ENCODE measurements around the gene TMCC2.
A peak's percentile ranks its signal among the peaks of the same experiment; 100 is the strongest.
"Not testable (repeated sequence)": the region's sequence is repeated elsewhere in the genome, so short reads cannot be mapped to it uniquely, and the experiment has no call there.

TMCC2 gene

DNA sequence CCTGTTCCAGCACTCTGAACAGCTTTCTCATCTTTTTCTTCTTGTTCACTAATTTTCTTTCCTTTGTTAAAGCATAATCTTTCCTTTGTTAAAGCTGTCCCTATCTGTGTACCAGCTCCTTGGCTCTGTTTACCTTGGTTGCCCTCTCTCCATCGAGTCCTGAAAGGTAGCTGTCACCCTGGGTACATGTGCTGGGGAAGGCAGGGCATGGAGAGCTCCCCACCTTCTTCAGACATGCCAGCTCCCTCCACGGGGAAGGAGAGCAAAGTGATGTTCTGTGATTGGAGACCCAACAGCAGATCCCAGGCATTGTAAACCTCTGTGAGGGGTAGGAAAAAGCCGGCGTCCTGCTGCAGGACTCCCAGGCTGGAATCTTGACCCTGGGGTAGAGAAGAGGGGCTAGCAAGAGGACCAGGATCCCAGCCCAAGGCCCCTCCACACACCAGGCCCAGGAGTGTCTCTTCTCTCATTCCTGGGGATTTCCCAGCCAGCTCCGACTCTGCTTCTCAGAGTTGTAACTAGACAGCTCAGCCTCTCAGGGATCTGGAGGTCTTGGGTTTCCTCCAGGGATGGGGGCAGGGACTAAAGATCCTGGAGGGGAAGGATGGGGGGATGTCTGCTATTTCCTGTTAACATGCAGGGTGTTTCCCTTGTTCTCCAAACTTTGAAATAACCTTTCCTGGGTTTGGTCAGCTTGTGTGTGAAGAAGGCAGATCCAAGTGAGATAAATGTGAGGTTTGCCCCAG, 34.4 kb downstream of the TMCC2 start:
- DNase-seq, result peak; percentile 80 to 86

DNA sequence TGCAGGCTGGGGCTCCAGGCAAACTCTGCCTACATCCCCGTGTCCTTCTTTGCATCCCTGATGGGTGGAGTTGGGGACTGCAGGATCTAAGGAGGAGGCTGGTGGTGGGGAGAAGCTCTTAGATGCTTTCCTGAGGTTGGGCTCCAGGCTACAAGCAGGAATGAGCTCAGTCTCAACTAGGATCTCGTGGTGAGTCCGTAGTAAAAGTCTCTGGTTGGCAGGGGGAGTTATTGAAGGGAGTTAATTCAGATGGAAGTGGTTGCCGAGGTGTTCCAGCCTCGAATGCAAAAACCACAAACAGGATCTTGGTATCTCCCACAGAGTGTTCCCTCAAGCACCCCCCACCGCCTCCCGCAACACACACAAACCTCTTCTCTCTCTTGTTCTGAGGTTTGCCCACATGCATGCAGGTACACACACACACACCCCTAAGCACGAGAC, 35.0 kb downstream of the TMCC2 start:
- peak; percentile 47 to 60 for DNase-seq

DNA sequence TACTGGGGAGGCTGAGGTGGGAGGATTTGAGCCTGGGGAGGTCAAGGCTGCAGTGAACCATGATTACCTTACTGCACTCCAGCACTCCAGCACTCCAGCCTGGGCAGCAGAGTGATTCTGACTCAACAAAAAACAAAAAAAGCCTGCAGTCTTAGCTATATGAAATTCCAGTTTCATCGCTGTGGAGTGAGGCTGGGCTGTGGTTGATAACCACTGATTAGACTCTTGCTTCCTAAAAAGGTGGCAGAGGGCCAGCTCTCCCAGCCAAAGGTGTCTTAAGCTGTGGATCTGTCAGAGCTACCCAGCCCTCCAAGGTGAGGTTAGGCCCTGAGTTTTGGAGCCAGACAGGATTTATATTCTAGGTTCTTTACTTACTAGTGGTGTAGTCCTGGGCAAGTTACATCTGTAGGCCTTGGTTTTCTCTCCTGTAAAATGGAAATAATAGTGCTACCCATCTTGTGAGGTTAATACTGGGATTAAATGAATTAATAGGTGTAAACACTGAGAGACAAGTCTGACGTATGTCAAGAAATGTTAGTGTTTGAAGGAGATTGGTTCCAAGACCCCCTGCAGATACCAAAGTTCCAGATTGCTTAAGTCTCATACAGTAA, 35.9 kb downstream of the TMCC2 start:
- no peak for DNase-seq

DNA sequence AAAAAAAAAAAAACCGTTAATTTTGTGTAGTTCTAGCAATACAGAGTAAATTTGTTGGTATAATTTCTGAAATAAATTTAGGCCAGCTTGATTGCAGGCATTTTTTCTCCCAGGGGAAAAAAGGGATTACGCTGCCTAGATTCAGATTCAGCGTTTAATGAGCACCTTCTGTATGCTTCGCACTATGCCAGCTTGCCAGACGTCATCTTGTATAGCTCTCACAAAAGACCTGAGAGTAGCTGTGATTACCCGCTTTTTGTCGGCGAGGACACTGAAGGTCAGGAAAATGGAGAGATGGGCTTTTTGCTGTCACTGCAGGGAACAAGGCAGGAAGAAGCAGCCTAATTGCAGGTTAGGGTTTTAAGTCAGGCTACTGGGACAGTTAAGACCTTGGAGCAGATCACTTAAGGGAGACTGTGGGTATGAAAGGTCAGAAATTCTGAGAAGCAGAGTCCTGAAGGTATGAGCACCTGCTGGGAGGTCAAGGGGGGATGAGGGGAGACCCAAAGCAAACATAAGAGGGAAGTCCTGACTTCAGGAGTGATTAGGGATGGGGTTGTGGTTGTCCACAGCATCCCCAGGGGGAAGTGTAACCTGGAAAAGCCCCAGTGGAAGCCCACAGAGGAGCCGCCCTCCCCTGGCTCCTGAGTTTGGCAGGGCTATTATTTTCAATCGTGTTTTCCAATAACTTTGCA, 39.0 kb downstream of the TMCC2 start:
- DNase-seq, result no peak

DNA sequence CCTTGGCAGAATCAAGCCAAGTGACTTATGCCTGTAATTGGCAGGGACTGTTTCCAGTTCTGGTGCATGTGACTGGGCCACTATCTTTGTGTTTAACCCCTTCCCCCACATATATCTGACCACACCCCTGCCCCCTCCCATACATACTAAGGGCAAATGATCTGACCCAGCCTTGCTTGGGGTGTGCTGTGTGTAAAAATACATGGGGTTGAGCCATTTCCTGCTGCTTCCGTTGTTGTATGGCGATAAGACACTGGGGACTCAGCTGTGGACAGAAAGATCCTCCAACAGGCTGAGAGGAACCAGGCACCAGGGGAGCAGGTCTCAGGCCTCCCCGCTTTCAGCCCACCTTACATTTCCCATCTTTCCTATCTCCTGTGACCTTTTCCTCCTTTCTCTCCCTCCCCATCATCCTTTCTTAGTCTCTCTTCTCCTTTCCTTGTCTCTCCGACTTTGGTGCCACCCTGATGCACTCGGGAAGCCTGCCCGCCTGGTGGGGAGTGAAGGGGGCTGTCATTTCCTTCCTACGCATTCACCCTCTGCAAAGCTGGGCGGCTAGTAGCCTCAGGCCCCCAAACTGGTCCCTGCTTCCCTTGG, 39.7 kb downstream of the TMCC2 start:
- peak; percentile 18 to 26 for DNase-seq

DNA sequence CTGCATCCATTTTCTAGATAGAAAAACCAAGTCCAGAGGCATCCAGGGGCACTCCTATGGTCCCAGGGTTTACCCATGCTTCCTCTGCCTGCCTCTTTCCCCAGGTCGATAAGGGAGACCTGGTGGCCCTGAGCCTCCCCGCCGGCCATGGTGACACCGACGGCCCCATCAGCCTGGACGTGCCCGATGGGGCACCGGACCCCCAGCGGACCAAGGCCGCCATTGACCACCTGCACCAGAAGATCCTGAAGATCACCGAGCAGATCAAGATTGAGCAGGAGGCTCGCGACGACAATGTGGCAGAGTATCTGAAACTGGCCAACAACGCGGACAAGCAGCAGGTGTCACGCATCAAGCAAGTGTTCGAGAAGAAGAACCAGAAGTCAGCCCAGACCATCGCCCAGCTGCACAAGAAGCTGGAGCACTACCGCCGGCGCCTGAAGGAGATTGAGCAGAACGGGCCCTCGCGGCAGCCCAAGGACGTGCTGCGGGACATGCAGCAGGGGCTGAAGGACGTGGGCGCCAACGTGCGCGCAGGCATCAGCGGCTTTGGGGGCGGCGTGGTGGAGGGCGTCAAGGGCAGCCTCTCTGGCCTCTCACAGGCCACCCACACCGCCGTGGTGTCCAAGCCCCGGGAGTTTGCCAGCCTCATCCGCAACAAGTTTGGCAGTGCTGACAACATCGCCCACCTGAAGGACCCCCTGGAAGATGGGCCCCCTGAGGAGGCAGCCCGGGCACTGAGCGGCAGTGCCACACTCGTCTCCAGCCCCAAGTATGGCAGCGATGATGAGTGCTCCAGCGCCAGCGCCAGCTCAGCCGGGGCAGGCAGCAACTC, 41.3 kb downstream of the TMCC2 start:
- no peak for DNase-seq

DNA sequence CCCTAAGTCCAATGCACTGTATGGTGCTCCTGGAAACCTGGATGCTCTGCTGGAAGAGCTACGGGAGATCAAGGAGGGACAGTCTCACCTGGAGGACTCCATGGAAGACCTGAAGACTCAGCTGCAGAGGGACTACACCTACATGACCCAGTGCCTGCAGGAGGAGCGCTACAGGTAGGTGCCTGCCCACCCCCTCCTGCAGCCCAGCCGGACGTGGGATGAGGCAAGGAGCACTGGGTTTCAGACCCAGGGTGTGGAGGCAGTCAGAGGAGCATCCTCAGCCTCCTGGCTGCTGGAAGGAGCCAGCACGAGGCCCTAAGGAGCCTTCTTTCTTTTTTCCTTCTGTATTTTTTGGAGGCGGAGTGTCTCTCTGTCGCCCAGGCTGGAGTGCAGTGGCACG, 42.0 kb downstream of the TMCC2 start:
- no peak for DNase-seq

DNA sequence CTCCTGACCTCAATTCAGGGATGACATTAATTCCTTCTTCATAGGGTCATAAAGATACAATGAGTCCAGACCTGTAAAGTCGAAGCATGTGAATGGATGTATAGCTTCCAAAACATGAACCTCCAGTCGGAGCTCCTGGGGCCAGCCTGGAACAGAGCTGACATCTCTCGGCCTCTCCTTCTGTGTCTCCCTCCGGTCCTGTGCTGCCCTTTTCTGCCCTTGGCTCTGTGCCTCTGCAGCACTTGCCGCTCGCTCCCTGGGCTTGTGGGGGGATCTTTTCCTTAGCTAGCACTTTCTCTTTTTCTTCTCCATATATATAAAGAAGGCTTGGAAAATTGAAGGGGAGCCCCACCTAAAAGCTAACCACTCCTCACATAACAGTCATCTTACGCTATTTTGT, 42.5 kb downstream of the TMCC2 start:
- DNase-seq, result no peak

DNA sequence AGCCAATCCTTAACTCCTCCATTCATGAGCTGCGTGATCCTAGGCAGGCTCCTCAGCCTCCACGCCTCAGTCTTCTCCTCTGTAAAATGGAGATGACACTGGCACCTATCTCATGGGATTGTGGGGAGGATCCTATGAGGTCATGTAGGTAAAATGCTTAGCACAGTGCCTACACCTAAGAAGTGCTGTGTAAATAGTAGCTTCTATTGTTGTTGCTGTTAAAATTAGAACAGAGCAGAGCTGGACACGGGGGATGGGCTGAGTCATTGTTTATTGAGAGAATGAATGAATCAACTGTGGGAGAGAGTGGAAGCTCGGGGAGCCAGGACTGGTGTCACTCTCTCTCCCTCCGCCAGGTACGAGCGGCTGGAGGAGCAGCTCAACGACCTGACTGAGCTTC, 43.0 kb downstream of the TMCC2 start:
- no peak for DNase-seq

DNA sequence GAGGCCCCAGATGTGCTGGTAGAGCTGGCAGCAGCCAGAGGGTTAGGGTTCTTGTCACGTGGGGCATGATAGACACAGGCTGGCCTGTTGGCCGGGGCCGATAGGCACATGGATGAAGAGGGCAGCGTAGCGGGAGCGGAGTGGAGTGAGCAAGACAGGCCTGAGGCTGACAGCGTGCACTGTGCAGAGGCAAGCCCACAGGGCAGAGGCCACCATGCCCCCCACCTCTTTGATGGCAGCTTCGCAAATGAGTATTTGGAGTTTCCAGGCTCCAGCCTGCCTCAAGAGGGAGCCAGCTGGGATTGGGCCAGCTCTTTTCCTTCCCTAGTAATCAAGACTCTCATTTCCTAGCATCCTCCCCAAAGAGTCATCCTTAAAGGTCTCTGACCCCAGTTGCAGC, 43.5 kb downstream of the TMCC2 start:
- no peak for DNase-seq

DNA sequence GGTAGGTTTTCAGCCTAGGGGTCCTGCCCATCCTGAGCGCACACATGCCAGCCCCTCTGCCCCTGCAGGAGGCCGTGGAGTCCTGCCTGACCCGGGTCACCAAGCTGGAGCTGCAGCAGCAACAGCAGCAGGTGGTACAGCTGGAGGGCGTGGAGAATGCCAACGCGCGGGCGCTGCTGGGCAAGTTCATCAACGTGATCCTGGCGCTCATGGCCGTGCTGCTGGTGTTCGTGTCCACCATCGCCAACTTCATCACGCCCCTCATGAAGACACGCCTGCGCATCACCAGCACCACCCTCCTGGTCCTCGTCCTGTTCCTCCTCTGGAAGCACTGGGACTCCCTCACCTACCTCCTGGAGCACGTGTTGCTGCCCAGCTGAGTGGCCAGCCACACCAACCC, 44.0 kb downstream of the TMCC2 start:
- no peak for DNase-seq

DNA sequence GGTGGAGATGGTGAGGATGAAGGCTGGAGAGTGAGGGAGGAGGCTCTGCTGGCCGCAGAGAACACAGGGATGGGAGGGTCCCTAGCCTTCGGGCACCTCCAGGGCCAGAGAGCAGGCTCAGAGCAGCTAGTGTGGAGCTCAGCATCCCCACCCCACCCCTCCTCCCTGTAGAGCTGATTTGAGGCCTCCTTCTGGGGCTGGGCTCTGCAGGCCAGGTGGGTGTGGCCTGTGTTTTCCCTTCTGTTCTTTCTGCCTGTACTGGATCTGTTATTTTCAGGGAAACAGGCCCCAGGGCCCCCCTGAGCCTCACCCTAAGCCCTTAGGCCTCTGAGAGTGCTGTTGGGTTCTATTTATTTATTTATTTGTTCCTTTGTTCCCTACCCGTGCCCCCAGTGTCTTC, 44.8 kb downstream of the TMCC2 start:
- DNase-seq, result no peak

DNA sequence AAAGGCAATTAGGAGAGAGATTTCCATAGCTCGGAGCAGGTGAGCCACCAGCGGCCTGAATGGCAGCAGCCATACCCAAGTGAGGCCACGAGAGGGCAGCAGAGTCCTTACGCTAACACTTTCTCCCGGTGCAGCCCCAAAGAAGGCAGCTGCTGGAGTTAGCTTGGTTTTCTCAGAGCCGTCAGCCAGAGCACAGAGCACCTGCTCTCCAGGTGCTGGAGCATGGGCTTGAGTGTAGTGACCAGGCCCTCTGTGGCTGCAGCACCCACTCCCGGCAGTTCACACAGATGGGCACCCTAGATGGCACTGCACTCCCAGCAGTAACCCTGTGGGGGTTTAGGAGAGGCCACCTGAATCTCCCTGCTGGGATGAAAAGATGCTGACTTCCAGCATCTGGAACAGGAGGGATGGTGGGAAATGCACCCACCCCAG, 45.8 kb downstream of the TMCC2 start:
- peak; percentile 80 to 85 for DNase-seq

DNA sequence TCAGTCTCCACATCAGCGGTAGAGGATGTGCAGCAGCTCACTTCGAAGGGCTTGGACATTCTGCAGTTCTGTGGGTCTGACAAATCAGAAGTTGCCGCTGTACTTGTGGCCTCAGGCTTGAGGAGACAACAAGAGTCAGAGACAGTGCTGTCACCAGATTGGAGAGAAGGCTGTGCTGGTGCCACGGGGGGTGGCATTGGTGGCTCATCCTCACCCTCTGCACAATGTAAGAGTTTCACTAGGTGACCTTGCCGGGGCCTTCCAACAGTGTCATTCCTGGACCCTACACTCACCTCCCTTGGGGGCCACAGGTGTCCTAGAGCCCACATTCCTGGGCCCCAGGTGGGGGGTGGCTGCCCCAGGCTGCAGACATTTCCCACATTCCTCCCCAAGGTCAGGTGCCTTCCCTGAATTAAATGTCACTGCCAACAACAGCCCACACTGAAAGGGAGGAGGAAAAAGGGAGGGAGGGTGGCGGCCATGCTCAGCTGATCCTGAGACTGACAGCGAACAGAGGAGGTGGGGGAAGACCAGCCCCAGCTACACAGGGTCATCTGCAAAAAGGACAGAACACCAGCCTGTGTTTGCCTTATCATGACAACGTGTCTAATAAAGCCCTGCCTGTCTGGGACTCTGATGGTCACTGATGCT, 46.4 kb downstream of the TMCC2 start:
- DNase-seq, result no peak

DNA sequence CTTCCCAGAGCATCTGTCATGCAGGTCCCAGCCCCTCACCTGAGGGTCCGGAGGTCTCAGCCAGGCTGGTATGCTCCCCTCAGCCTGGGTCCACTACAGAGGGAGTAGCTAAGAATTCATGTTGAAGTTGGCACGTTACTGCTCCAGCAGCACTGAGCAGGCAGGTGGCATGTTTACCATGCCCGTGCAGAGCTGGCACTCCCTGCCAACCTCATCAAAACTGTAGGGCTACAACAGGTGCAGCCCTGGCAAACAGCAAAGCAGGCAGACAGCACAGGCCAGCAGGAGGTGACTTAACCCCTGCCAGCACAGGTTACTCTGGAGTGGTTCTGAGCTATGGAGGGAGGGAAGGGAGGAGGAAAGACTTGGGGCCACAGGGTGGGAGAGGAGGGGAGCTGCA, 47.4 kb downstream of the TMCC2 start:
- no peak for DNase-seq

DNA sequence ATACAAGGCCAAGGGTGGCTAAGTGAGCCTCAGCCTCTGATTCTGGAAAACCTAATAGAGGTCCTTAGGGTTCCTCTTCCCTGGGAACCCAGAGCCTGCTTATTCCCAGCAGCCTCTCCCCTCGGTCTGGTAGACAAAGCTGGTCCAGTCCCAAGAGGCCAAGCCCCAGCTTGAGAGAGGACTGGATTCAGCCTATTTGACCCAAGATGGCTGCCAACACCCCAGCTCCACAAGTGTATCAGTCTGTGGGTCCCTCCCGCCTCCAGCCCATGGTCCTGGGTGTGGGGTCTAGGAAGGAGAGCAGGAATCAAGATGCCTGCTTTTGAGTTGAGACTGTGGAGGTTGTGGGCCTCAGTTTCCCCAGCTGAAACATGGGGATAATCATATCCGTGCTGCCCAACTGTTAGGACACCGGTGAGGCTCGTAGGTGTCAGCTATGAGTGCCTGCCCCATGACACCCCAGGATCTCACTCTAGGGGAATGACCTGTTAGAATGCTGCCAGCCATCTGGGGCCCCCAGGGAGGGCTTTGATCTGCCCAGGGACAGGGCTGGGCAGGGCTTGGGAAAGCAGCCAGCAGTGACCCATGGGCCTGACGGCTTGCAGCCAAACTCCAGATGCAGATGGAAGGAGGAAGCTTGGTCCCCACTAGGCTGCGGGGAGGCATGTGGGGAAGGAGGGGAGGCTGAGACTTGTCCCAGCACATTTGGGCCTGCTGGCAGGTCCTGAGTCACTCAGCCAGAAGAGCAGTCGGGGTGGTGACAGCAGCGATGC, 48.4 kb downstream of the TMCC2 start:
- no peak for DNase-seq

DNA sequence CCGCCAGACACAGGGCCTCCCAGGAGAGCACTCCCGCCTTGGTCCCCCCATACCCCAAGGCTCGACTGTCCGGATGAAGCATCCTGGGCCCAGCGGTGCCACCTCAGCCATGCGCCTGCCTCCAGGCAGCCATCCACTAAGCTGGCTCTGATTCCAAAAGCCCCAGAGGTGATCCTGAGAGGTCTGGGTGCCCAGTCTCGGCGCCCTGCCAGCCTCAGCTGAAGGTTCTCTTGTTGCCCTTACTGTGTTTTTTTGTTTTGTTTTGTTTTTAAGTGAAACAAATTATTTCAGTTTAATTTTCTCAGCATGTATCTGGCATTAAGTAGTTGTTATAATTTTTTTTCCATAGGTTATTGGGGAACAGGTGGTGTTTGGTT, 48.9 kb downstream of the TMCC2 start:
- DNase-seq, result no peak

DNA sequence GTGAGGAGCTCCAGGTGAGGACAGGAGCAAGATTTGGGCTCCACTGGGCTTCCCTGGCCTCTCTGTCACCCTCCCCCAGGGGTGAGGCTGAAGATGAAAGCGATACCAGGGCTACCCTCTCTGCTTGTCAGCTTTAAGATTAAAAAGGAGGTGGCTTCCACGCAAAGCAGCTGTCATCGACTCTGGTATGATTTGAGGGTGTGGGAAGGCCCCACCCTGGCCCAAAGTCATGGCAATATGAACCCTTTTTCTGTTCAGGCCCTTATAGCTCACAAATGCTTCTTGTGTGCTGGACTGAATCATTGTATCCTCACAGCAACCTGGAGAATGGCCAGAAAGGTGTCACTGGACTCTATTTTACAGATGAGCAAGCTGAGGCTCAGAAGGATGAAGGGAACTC, 52.2 kb downstream of the TMCC2 start:
- no peak for DNase-seq

DNA sequence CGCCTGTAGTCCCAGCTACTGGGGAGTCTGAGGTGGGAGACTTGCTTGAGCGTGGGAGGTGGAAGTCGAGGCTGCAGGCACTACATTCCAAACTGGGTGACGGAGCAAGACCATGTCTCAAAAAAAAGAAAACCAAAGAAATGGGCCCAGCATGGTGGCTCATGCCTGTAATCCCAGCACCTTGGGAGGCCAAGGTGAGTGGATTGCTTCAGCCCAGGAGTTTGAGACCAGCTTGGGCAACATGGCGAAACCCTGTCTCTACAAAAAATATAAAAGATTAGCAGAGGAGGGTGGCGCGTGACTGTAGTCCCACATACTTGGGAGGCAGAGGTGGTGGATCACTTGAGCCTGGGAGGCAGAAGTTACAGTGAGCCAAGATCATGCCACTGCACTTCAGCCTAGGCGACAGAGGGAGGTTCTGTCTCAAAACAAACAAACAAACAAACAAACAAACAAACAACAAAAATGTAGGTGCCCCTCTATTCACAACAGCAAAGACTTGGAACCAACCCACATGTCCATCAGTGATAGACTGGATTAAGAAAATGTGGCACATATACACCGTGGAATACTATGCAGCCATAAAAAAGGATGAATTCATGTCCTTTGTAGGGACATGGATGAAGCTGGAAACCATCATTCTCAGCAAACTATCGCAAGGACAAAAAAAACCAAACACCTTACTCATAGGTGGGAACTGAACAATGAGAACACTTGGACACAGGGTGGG, 53.1 kb downstream of the TMCC2 start:
- DNase-seq, result not testable (repeated sequence)

DNA sequence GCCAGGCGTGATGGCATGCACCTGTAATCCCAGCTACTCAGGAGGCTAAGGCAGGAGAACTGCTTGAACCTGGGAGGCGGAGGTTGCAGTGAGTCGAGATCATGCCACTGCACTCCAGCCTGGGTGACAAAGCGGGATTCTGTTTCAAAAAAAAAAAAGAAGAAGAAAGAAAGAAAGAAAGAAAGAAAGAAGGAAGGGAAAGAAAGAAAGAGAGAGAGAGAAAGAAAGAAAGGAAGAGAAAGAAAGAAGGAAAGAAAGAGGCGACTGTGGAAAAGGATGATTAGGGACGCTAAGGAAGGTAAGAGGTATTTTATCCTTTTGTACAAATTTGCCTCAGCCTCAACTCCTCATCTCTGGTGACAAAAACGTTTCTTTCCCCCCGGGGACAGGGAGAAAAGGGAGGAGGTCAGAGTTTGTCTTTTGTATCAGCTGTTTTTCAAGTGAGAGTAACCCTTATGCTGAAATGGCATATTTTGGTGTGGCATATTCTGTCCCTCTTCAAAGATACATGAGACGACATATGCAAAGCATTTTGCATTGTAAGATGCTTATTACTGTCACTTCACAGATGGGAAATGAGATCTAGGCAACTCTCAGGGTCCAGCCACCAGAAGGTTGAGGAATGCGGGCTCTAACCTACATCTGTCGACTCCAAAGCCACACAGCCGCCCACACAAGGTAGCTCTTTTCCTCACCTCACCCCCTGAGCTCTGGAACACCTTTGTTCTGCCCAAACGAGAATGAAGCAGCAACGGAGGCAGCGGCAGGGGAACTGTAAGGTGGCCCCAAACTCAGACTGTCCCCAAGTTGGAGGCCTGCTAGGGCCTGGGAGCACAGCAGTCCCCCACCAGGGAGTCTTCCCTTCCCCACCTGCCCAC, 55.8 kb downstream of the TMCC2 start:
- DNase-seq, result no peak

All from Kasumi-1 (cell line).